ENCODE results near the gene PTPN20.

The PTPN20 gene

GRCh38 chr10:47026301-47027107, 115.3 kb downstream of the PTPN20 start:
- TF ChIP-seq, protein P1, sequence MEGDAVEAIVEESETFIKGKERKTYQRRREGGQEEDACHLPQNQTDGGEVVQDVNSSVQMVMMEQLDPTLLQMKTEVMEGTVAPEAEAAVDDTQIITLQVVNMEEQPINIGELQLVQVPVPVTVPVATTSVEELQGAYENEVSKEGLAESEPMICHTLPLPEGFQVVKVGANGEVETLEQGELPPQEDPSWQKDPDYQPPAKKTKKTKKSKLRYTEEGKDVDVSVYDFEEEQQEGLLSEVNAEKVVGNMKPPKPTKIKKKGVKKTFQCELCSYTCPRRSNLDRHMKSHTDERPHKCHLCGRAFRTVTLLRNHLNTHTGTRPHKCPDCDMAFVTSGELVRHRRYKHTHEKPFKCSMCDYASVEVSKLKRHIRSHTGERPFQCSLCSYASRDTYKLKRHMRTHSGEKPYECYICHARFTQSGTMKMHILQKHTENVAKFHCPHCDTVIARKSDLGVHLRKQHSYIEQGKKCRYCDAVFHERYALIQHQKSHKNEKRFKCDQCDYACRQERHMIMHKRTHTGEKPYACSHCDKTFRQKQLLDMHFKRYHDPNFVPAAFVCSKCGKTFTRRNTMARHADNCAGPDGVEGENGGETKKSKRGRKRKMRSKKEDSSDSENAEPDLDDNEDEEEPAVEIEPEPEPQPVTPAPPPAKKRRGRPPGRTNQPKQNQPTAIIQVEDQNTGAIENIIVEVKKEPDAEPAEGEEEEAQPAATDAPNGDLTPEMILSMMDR (conservative IDR thresholded peaks at IDR 0.05) = no peak
- TF ChIP-seq ZFX (IDR thresholded peaks at IDR 0.05) = no peak
- no peak overlapping the region for H3K27ac ChIP-seq

DNA sequence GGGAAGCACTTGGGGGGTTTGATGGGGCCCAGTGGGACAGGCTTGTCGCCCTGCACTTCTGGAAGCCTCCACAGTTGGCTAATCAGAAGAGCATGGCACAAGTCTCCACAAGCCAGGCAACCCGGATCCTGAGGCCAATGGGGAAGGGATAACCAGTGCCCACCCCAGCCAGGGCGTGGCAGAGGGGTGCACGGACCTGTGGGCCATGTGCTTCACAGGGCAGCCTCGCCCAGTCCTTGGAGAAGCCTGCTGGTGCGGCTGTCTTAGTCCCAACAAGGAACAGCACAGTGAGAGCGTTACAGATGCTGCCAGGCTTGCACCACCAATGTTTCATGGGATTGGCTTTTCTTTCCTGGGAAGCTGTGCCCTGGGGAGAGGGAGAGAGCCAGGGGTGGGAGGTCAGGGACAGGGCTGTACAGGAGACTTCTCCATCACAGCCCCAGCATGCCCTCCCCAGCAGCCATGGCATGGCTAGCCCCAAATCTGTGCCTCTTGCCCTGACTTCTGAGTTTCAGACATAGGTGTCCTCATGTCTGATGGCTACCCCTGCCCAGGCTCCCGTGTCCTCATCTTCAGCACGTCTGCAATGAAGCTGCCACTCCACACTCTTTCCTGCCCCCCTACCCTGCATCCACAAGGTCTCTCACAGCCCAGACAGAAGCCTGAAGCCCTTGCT, 116.0 kb downstream of the PTPN20 start:
- no peak overlapping the region for H3K27ac ChIP-seq
- TF ChIP-seq ZFX (IDR thresholded peaks at IDR 0.05) = no peak
- TF ChIP-seq, protein P1 (conservative IDR thresholded peaks at IDR 0.05) = no peak

DNA sequence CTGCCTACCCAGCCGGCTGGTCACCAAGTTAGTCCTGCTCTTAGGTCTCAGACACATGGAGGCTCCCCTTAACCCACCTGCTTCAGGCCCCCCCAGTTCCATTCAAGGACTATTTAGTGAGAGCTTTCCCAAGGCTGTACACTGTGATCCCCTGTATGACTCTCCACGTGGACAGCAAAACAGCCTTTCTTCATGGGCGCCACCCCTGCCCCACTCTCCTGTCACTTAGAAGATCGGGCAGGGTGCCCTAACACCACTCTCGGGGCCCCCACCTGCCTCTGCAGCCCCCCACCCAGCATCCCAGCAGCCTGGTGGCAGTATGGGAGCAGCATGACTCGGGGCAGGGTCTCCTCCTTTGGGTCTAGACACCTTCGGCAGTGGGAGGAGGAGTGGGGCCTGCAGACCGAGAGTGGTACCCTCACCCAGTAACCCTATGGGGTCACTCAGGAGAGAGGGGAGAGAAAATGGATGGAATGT, 116.6 kb downstream of the PTPN20 start:
- TF ChIP-seq ZFX (IDR thresholded peaks at IDR 0.05) = no peak
- TF ChIP-seq, protein P1 (conservative IDR thresholded peaks at IDR 0.05) = no peak
- H3K27ac ChIP-seq = no peak overlapping the region

DNA sequence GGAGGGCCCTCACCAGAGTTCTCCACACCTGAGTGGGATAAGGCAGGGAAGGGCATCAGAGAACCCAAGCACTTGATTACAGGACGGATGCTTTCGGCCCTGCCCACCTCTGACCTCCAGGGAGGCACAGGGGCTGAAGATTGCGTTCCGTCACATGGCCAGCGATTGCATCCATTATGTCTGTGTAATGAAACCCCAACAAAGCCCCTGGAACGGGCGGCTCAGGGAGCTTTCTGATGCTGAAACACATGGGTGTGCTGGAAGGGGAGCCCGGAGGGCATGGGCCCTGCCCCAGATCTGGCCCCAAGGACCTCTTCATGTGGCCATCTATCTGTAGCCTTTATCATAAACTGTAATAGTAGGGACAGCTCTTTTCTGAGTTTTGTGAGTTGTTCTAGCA, 117.2 kb downstream of the PTPN20 start:
- TF ChIP-seq, protein P1 (conservative IDR thresholded peaks at IDR 0.05) = no peak
- no peak for TF ChIP-seq ZFX (IDR thresholded peaks at IDR 0.05)
- H3K27ac ChIP-seq = no peak overlapping the region

DNA sequence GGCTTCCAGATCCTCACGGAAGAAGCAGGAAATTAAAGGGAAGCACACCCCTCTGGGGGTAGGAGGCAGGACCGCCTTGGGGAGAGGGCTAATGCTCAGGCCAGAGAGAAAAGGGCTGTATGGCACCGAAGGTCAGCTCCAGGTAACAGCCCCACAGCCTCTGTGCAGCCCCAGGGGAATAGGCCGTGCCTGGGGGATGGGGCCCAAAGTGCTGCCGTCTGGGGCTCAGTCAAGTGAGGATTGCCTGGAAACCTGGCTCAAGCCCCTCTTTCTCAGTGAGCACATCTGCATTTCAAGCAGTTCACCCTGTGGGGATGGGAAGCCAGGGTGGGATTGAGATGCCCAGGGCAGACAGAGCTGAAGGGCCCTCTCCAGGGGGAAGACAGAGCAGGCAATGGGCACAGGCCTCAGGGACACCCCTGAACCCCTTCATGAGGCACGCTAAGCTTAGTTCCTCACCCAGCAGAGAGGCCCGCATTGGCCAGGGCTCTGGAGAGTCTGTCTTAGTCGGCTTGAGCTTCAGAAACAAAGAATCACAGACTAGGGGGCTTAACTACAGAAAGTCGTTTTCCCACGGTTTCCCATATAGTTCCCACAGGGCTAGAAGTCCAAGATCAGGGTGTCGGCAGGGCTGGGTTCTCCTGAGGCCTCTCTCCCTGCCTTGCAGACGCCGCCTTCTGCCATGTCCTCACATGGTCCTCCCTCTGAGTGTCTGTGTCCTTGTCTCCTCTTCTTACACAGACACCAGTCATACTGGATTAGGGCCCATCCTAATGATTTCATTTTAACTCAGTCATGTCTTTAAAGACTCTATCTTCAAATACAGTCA, 118.2 kb downstream of the PTPN20 start:
- no peak for TF ChIP-seq ZFX (IDR thresholded peaks at IDR 0.05)
- TF ChIP-seq, protein P1 (conservative IDR thresholded peaks at IDR 0.05) = no peak
- H3K27ac ChIP-seq = no peak overlapping the region

DNA sequence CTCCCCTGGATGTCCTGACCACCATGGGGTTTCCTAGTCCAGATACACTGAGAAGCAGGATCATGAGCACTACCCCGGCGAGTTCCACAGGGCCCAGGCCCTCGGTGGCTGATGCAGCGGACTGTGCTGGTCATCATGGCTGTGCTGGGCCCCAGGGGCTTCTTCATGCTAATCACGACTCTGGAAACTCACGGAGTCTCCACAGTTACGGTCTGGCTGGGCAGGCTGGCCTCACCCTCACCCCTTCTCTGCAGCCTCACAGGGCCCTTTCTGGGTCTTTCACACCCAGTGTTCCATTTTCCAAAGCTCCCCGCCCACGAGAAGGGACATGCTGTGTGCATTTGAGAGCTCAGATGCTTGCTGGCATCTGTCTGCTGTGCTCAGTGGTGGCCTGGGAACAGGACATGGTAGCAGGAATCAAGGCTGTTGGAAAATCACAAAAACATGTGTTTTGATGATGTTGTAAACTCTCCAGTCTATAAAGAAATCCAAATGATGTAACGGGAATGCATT, 119.0 kb downstream of the PTPN20 start:
- H3K27ac ChIP-seq = no peak overlapping the region
- TF ChIP-seq, protein P1 (conservative IDR thresholded peaks at IDR 0.05) = no peak
- TF ChIP-seq ZFX (IDR thresholded peaks at IDR 0.05) = no peak

Data from C4-2B (cell line).